ENCODE data around the gene CDH4. TPM values are rescaled to one million over a fixed set of nuclear protein-coding genes. Genes with fewer than 3 reads are reported as not detected.

CDH4 gene
- total RNA-seq, 4 donors from 2014 or later: under 0.01 to 0.56 (median 0.19) TPM; not detected in 1

GRCh38 chr20:61925555-61926252, 673.6 kb downstream of the CDH4 start:
- TF ChIP-seq CTCF (IDR thresholded peaks at IDR 0.05): no peak
- ATAC-seq (ENCODE audit: low FRiP score): no peak
- DNase-seq (ENCODE audit: low spot score): no peak

- ATAC-seq (ENCODE audit: low FRiP score) (no peak), DNase-seq (ENCODE audit: low spot score) (no peak)
- TF ChIP-seq CTCF (IDR thresholded peaks at IDR 0.05): no peak
Measured at GRCh38 chr20:61926253-61926613, 674.2 kb downstream of the CDH4 start.

GRCh38 chr20:61926796-61927192, 674.7 kb downstream of the CDH4 start:
- TF ChIP-seq CTCF (IDR thresholded peaks at IDR 0.05): no peak
- no peak for ATAC-seq (ENCODE audit: low FRiP score)
- no peak for DNase-seq (ENCODE audit: low spot score)

GRCh38 chr20:61927193-61927825, 675.2 kb downstream of the CDH4 start:
- no peak for ATAC-seq (ENCODE audit: low FRiP score)

GRCh38 chr20:61927826-61928541, 675.9 kb downstream of the CDH4 start:
- no peak for TF ChIP-seq CTCF (IDR thresholded peaks at IDR 0.05)
- DNase-seq (ENCODE audit: low spot score) (no peak), ATAC-seq (ENCODE audit: low FRiP score) (no peak)

More at GRCh38 chr20:61927193-61927825, 675.2 kb downstream of the CDH4 start:
- no peak for TF ChIP-seq CTCF (IDR thresholded peaks at IDR 0.05)
- DNase-seq (ENCODE audit: low spot score): no peak

- TF ChIP-seq CTCF (IDR thresholded peaks at IDR 0.05): no peak
- no peak for DNase-seq (ENCODE audit: low spot score)
- ATAC-seq (ENCODE audit: low FRiP score): no peak
Measured at GRCh38 chr20:61929561-61929960, 677.5 kb downstream of the CDH4 start.
